GM18951 (cell line): ENCODE results near the gene OR8S1.
"Not testable (repeated sequence)": the region's sequence is repeated elsewhere in the genome, so short reads cannot be mapped to it uniquely, and the experiment has no call there.

ENCODE experiments used
- POLR2A ChIP-seq: IDR thresholded peaks from 4 replicates; pipeline ENCODE4 v1.6.1; 2011; ENCODE audit warnings: mild to moderate bottlenecking; ENCODE audit not compliant: insufficient read length, insufficient read depth; ENCODE audit errors: extremely low read depth
- in situ Hi-C: fragments of 300-500 bp; cut with MboI; formaldehyde crosslinking; loops from one replicate; pipeline ENCODE4 v1.12.0; 2022; ENCODE audit warnings: low sequenced_read_pairs, mixed read lengths, inconsistent platforms; ENCODE audit not compliant: unreplicated experiment

OR8S1 gene

DNA sequence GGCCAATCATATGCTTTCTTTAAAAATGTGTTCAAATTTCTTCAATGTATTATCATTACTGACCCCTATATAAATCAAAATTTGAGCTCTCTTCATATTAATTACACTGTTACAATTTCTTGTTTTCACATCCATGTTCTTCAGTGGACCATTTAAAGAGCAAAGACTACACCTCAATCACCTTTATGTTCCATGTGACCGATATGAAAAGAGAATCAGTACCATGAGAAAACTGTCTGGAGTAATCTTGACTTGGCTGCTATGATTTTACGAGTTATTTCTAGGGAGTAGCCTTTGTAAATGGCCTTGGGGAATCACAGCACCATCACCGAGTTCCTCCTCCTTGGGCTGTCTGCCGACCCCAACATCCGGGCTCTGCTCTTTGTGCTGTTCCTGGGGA is at the start of gene OR8S1:
Gene OR8S1, plus strand, starts transcription at position 301 of the 400 bp plus-strand sequence. Its CDS starts 0 bp downstream, at position 301.
- no peak for TF ChIP-seq POLR2A
- in situ Hi-C loops: no loop called here

GRCh38 chr12:48482198-48482597 is 43.2 kb upstream of the OR8S1 start, which contains the start of gene C12orf54:
Gene C12orf54, plus strand, starts transcription at chr12:48482498. Its CDS starts 799 bp downstream, at chr12:48483297.
- in situ Hi-C loops: no loop called here

DNA sequence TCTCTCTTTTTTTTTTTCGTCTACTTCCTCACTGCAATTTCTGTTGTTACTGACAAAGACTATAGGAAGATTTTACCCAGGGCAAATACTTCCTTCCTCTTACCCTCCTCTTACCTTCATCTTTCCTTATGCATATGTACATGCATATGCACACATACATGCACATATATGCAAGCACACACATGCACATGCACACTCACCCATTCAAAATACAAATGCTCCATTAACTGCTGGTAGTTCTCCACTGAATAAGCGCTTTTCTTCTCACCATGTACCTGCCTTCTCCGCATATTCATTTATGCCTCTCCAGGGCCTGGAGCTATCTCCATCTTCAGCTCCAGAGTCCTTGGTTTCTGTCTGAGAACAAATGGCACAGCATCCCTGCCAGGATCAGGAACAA is 42.5 kb upstream of the OR8S1 start:
- no peak for TF ChIP-seq POLR2A
- in situ Hi-C loops: no loop called here

More at GRCh38 chr12:48482198-48482597, 43.2 kb upstream of the OR8S1 start, which contains the start of gene C12orf54:
- no peak for TF ChIP-seq POLR2A

- in situ Hi-C loops: no loop called here
- no peak for TF ChIP-seq POLR2A
These were observed 39.2 kb upstream of the OR8S1 start for GRCh38 chr12:48486261-48486660.

DNA sequence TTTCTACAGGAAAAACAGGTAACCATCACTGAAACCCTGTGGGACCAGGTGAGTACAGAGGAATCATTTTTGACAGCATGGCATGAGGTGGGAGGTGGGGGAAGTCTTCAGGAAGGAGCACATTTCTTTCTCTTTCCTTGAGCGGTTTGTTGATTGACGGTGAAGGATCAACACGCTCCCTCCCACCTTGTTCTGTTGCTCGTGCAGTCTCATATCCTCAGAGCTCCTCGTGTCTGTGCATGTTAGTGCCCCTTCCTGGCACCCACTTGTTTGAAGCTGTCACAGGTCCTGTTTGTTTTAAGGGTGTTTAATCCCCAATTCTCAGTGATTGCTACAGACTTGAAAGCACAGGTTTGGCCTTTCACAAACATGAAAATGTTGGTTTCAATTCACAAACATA is 38.8 kb upstream of the OR8S1 start:
- in situ Hi-C loops: no loop called here
- no peak for TF ChIP-seq POLR2A

DNA sequence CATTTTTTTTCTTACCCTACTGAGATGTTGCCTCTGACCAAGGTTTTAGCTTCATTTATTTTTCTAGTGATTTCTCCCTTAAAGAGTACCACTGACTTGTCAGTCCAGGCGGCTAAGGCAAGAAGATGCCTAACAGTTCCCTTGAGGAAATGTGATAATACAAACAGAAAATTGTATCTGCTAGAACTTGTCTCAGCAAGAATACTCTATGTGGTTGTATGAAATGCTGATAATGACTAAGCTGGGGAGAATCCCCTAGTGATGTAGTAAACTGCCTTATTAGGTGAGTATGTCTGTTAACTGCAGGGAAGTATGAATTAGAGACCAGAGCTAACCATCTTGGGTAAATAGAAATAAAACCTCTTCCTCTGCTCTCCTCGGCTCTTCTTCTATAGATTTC is 36.4 kb upstream of the OR8S1 start:
- no peak for TF ChIP-seq POLR2A
- in situ Hi-C loops: no loop called here

- in situ Hi-C loops: not testable (repeated sequence)
These were observed 36.0 kb upstream of the OR8S1 start for GRCh38 chr12:48489456-48489855.

DNA sequence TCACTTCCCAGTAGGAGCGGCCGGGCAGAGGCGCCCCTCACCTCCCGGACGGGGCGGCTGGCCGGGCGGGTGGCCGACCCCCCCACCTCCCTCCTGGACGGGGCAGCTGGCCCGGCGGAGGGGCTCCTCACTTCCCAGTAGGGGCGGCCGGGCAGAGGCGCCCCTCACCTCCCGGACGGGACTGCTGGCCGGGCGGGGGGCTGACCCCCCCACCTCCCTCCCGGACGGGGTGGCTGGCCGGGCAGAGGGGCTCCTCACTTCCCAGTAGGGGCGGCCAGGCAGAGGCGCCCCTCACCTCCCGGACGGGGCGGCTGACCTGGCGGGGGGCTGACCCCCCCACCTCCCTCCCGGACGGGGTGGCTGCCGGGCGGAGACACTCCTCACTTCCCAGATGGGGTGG is 25.2 kb upstream of the OR8S1 start:
- in situ Hi-C loops: not testable (repeated sequence)

DNA sequence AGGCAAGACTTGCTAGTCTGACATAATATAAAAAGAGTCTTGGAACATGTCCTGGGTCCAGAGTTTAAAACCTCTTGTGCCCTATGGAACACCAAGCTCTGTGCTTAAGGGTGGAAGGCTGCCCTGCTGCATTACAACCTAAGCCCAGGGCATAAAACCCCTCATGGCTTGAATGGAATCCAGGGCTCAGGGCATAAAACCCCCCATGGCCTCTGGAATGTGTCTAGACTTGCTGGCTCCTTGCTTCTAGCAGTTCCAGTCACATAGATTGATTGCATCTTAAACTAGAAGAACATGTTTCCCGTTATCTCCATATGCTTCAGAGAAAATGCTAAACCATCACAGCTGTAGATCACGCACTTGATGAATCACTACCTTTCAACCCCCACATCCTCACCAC is 18.6 kb upstream of the OR8S1 start:
- in situ Hi-C loops: not testable (repeated sequence)

GRCh38 chr12:48508987-48509386 is 16.4 kb upstream of the OR8S1 start:
- in situ Hi-C loops: no loop called here

GRCh38 chr12:48510111-48510510 is 15.3 kb upstream of the OR8S1 start:
- in situ Hi-C loops: no loop called here
- TF ChIP-seq POLR2A: no peak

More at GRCh38 chr12:48508987-48509386, 16.4 kb upstream of the OR8S1 start:
- TF ChIP-seq POLR2A: no peak

GRCh38 chr12:48512855-48513254 is 12.6 kb upstream of the OR8S1 start:
- in situ Hi-C loops: no loop called here
- TF ChIP-seq POLR2A: no peak

DNA sequence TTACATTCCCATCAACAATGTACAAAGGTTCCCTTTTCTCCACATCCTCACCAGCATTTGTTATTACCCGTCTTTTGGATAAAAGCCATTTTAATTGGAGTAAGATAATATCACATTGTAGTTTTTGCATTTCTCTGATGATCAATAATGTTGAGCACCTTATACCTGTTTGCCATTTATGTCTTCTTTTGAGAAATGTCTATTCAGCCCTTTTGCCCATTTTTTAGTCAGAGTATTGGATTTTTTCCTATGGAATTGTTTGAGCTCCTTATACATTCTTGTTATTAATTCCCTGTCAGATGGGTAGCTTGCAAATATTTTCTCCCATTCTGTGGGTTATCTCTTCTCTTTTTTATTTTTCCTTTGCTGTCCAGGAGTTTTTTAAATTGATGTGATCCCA is 10.7 kb upstream of the OR8S1 start:
- TF ChIP-seq POLR2A: no peak
- in situ Hi-C loops: no loop called here

DNA sequence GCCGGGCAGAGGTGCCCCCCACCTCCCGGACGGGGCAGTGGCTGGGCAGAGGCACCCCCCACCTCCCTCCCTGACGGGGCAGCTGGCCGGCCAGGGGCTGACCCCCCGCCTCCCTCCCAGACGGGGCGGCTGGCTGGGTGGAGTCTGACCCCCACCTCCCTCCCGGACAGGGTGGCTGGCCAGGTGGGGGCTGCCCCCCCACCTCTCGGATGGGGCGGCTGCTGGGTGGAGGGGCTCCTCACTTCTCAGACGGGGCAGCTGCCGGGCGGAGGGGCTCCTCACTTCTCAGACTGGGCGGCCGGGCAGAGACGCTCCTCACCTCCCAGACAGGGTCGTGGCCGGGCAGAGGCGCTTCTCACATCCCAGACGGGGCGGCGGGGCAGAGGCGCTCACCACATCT is 5.1 kb upstream of the OR8S1 start:
- in situ Hi-C loops: not testable (repeated sequence)

DNA sequence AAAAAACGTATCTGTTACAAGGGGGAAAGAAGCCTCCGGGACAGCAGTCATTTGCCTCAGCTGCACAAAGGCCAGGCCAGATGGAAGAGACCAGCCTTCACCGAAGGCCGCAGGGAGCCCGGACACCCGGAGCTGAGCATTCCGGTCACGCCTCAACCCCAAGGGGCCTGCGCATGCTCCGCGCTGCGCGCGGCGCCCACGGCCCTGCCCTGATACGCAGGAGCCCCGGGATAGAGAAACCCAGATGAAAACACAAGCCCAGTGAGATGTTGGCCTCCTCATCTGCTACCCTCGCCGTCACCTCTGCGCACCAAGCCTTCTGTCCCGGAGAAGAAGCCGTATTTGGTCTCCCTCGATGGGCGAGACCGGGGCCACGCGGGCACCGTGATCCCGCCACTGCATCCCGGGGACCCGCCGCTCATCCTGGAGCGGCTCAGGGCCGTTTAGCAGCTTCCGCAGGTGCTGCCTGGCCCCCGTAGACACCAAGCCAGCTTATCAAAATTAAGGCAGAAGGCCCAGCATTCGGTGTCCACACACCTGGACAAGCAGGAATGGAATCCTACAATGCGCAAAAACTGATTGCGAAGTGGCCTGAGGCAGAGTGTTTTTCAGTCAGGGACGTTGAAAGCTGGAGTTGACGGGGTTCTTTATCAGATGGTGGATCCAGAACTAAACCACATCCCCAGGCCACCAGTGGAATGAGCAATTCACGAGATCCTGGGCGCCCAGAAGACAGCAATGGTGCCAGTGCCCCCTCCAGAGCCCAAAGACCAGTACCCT is 2.6 kb downstream of the OR8S1 start:
- TF ChIP-seq POLR2A: no peak

More for the DNA sequence above, 2.6 kb downstream of the OR8S1 start:
- in situ Hi-C loops: no loop called here
